HEK293 (cell line): ENCODE results near the gene GLT8D2.

ENCODE experiments used
- CTCF ChIA-PET: fragments of 350-600 bp; formaldehyde crosslinking; extraction: SDS; loops from one replicate; lab custom pipeline; 2021; ENCODE audit warnings: antibody characterized with exemption; lab: Yijun Ruan, JAX
- POLR2A ChIA-PET: fragments of 300-600 bp; formaldehyde crosslinking; extraction: SDS; loops from one replicate; lab custom pipeline; 2020; ENCODE audit warnings: antibody characterized with exemption, inconsistent platforms; lab: Yijun Ruan, JAX
- H3K27ac ChIP-seq: fragments of 200-500 bp; sonication (Bioruptor generic); 2 replicates; pipeline ENCODE4 v1.5.1; 2014; ENCODE audit warnings: low read depth, low read length, control low read depth, inconsistent platforms; ENCODE audit errors: extremely low read depth
- H3K36me3 ChIP-seq, 2 experiments: fragments of 200-500 bp in 1 of 2; sonication (Bioruptor generic) in 1 of 2; 1 replicate in 1 of 2; 2 replicates in 1 of 2; pipeline ENCODE4 v1.5.1; 2014 to 2017; ENCODE audit warnings: inconsistent platforms in 2 of 2, low read length in 2 of 2; ENCODE audit not compliant: control insufficient read depth in 2 of 2, insufficient read depth in 1 of 2
- H3K4me1 ChIP-seq: fragments of 200-500 bp; sonication (Bioruptor generic); 2 replicates; pipeline ENCODE4 v1.5.1; 2014; ENCODE audit warnings: mild to moderate bottlenecking, low read length, inconsistent platforms; ENCODE audit not compliant: control insufficient read depth, insufficient read depth
- H3K4me3 ChIP-seq: 2 replicates; pipeline ENCODE4 v1.5.1; 2011; ENCODE audit warnings: low read depth, mild to moderate bottlenecking, control low read depth, low read length, moderate library complexity
- H3K9me3 ChIP-seq: fragments of 200-500 bp; sonication (Bioruptor generic); 2 replicates; pipeline ENCODE4 v1.5.1; 2014; ENCODE audit warnings: low read depth, low read length, inconsistent platforms; ENCODE audit not compliant: control insufficient read depth, insufficient read depth
- ELK4 ChIP-seq: IDR thresholded peaks from 2 replicates; pipeline ENCODE4 v1.6.1; 2011; ENCODE audit warnings: mild to moderate bottlenecking, low read depth, low read length, borderline replicate concordance
- GLI4 ChIP-seq: fragments of 450-650 bp; formaldehyde crosslinking; IDR thresholded peaks from 2 replicates; pipeline ENCODE4 v1.5.1; 2016; ENCODE audit warnings: missing biosample characterization, missing genetic modification characterization
- GLIS2 ChIP-seq: fragments of 450-650 bp; formaldehyde crosslinking; IDR thresholded peaks from 2 replicates; pipeline ENCODE4 v1.5.1; 2016; ENCODE audit warnings: missing biosample characterization, missing genetic modification characterization
- MZF1 ChIP-seq: fragments of 450-650 bp; formaldehyde crosslinking; IDR thresholded peaks from 2 replicates; pipeline ENCODE4 v1.5.1; 2017; ENCODE audit warnings: missing biosample characterization, missing genetic modification characterization, borderline replicate concordance
- PRDM6 ChIP-seq: fragments of 450-650 bp; formaldehyde crosslinking; IDR thresholded peaks from 2 replicates; pipeline ENCODE4 v1.5.1; 2017; ENCODE audit warnings: missing biosample characterization, missing genetic modification characterization
- REST ChIP-seq: fragments of 450-650 bp; formaldehyde crosslinking; IDR thresholded peaks from 2 replicates; pipeline ENCODE4 v1.5.1; 2016; ENCODE audit warnings: missing biosample characterization, missing genetic modification characterization
- SCRT2 ChIP-seq: fragments of 450-650 bp; formaldehyde crosslinking; IDR thresholded peaks from 2 replicates; pipeline ENCODE4 v1.5.1; 2016; ENCODE audit warnings: missing biosample characterization, missing genetic modification characterization
- SETDB1 ChIP-seq: IDR thresholded peaks from one replicate; pipeline ENCODE4 v1.6.1; 2017; ENCODE audit warnings: mild to moderate bottlenecking, low read length, moderate library complexity, mixed read lengths; ENCODE audit not compliant: insufficient read length
- YY1 ChIP-seq: fragments of 450-650 bp; formaldehyde crosslinking; IDR thresholded peaks from 2 replicates; pipeline ENCODE4 v1.5.1; 2018; ENCODE audit warnings: missing biosample characterization, missing genetic modification characterization
- ZNF221 ChIP-seq: fragments of 450-650 bp; formaldehyde crosslinking; IDR thresholded peaks from 2 replicates; pipeline ENCODE4 v1.5.1; 2017; ENCODE audit warnings: missing biosample characterization, missing genetic modification characterization, borderline replicate concordance
- ZNF223 ChIP-seq: fragments of 450-650 bp; formaldehyde crosslinking; IDR thresholded peaks from 2 replicates; pipeline ENCODE4 v1.5.1; 2016; ENCODE audit warnings: missing biosample characterization, missing genetic modification characterization
- ZNF311 ChIP-seq: fragments of 450-650 bp; formaldehyde crosslinking; IDR thresholded peaks from 2 replicates; pipeline ENCODE4 v1.5.1; 2017; ENCODE audit warnings: missing biosample characterization, missing genetic modification characterization, borderline replicate concordance
- ZNF335 ChIP-seq: fragments of 450-650 bp; formaldehyde crosslinking; conservative IDR thresholded peaks from 2 replicates; pipeline ENCODE4 v1.5.1; 2016; ENCODE audit warnings: missing biosample characterization, missing genetic modification characterization
- ZNF362 ChIP-seq: fragments of 450-650 bp; formaldehyde crosslinking; IDR thresholded peaks from 2 replicates; pipeline ENCODE4 v1.5.1; 2016; ENCODE audit warnings: missing biosample characterization, missing genetic modification characterization
- ZNF423 ChIP-seq: fragments of 450-650 bp; formaldehyde crosslinking; IDR thresholded peaks from 2 replicates; pipeline ENCODE4 v1.5.1; 2016; ENCODE audit warnings: missing biosample characterization, missing genetic modification characterization
- ZNF501 ChIP-seq: fragments of 450-650 bp; formaldehyde crosslinking; IDR thresholded peaks from 2 replicates; pipeline ENCODE4 v1.5.1; 2016; ENCODE audit warnings: missing biosample characterization, missing genetic modification characterization
- ZNF785 ChIP-seq: fragments of 450-650 bp; formaldehyde crosslinking; IDR thresholded peaks from 2 replicates; pipeline ENCODE4 v1.5.1; 2016; ENCODE audit warnings: missing biosample characterization, missing genetic modification characterization
- ZNF792 ChIP-seq: fragments of 450-650 bp; formaldehyde crosslinking; IDR thresholded peaks from 2 replicates; pipeline ENCODE4 v1.5.1; 2016; ENCODE audit warnings: missing biosample characterization, missing genetic modification characterization
- ZSCAN4 ChIP-seq: fragments of 450-650 bp; formaldehyde crosslinking; IDR thresholded peaks from 2 replicates; pipeline ENCODE4 v1.5.1; 2017; ENCODE audit warnings: missing biosample characterization, missing genetic modification characterization

GLT8D2 gene

GRCh38 chr12:104064031-104064841 lies 14.2 kb upstream of the GLT8D2 start, which contains the start of gene HCFC2 (continued):
- peak; percentile 51; the same call in 1 of the 2 replicates for TF ChIP-seq REST (tag by site-specific recombination)
- TF ChIP-seq ELK4 = no peak
- TF ChIP-seq GLI4 = no peak; the same call in 1 of the 2 replicates
- TF ChIP-seq SETDB1 = no peak
- no peak for TF ChIP-seq ZNF311
- TF ChIP-seq ZNF792 (tag by site-specific recombination) = peak; percentile 10; the same call in 1 of the 2 replicates
- peak; percentile 26; the same call in 1 of the 2 replicates for TF ChIP-seq ZNF785 (tag by site-specific recombination)
- TF ChIP-seq GLIS2 (tag by site-specific recombination) = peak; percentile 100
- no peak for TF ChIP-seq ZNF362 (tag by site-specific recombination)
- TF ChIP-seq ZNF223 (tag by site-specific recombination) = no peak
- TF ChIP-seq YY1 = peak; percentile 98
- TF ChIP-seq ZNF221 (tag by site-specific recombination) = no peak
- peak; percentile 27; the same call in 1 of the 2 replicates for TF ChIP-seq ZSCAN4 (tag by site-specific recombination)
- no peak for TF ChIP-seq MZF1 (tag by site-specific recombination)
- peak; percentile 89 for TF ChIP-seq ZNF501 (tag by site-specific recombination)

- no peak for TF ChIP-seq PRDM6 (tag by site-specific recombination)
- TF ChIP-seq ZNF423 (tag by site-specific recombination) = no peak
- TF ChIP-seq SCRT2 (tag by site-specific recombination) = peak; percentile 45; the same call in 1 of the 2 replicates
- peak; percentile 99 for TF ChIP-seq ZNF335 (tag by site-specific recombination)
- CTCF ChIA-PET = interaction anchor here (0.6 to 1.5 kb wide), 3 partner anchors 45 to 777 kb away, joined by 3 to 12 read pairs (median 3); no protein-coding TSS in a partner anchor
- H3K36me3 ChIP-seq = peaks cover 11 to 22% of the 10 kb centered on the region in 2 experiments
- H3K4me3 ChIP-seq = peak overlapping the region; percentile 93
- H3K9me3 ChIP-seq = no peaks in the 10 kb centered on the region
- POLR2A ChIA-PET = interaction anchor here (0.7 to 1.8 kb wide), 8 partner anchors 12 to 134 kb away, joined by 3 to 15 read pairs (median 4); partner anchors contain the start of genes GLT8D2, HSP90B1, NFYB and TDG
- H3K4me1 ChIP-seq = peaks cover 3% of the 10 kb centered on the region; the same call in 1 of the 2 replicates
- peak overlapping the region; percentile 82 for H3K27ac ChIP-seq
Measured at GRCh38 chr12:104063712-104064030, 13.7 kb upstream of the GLT8D2 start.
